ENCODE data around the gene PLCB1.

The PLCB1 gene

DNA sequence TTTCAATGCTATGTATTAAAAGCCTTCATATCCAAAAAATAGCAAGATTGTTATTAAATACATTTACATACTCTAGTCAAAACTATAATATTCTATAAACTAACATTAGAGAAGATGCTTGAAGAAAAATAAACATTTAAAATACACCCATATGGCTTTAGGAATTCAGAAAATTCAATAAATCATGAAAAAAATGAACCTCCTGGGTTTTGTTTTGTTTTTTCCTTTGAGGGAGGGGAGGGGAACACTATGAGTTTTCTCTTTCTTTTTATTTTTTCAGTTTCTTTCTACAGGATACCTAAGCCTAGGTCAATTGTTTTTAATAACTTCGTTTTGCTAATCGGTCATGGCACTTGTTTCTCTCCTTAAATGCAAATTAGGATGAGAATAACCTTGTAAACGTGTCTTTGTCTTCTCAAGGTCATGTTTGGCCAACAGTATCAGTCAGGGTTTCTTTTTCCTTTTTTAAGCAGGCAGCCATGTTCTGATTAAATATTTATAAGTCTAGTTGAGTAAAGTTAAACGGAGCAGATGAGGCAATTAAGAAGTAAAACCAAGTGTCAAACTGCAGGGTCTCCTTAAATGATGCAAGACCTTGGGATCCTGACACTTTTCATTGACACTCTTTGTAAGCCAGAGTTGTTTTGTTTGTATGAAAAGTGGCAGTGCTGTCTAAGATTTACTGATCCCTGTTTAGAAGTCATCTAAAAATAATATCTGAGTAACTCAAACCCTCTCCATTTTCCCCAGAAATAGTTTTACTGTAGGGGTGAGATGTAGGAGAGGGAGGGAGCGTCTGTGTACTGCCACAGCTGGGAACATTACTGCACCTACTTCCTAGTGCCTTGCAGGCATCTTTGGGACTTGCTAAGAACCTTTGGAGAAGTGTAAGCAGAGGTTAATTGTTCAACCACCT lies 392.3 kb downstream of the PLCB1 start:
- no peak for DNase-seq

DNA sequence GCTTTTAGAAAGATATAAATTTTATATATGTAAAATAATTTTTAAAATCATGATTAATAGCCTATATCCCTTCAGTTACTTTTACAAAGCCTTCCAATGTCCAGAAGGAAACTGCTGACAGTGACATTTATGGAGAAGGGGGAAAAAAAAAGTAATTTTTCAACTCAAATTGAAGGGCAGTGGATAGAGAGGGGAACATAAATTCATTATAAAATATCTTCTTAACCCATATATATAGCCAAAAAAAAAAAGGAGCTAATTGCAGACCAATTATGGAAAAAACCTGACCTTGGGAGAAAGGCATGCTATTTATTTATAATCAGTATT lies 392.9 kb downstream of the PLCB1 start:
- DNase-seq: no peak

DNA sequence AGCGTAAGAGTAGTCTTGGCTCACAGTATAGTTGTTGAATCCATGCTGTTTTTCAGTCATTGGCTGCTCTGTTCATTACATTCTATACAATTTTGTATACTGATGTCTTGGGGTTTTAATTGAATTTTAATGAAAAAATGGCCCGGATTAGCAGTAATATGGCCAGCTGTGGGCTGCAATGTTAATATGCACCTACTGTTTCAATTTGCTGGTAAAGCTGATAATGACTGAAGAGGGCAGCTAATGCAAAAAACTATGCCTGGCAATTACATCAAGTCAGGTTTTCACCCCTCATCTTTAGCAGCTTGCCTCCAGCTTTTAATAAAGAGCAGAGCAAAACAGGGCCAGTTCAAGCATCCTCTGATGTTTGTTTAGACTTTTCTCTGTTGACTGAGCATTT lies 394.5 kb downstream of the PLCB1 start:
- DNase-seq: no peak

DNA sequence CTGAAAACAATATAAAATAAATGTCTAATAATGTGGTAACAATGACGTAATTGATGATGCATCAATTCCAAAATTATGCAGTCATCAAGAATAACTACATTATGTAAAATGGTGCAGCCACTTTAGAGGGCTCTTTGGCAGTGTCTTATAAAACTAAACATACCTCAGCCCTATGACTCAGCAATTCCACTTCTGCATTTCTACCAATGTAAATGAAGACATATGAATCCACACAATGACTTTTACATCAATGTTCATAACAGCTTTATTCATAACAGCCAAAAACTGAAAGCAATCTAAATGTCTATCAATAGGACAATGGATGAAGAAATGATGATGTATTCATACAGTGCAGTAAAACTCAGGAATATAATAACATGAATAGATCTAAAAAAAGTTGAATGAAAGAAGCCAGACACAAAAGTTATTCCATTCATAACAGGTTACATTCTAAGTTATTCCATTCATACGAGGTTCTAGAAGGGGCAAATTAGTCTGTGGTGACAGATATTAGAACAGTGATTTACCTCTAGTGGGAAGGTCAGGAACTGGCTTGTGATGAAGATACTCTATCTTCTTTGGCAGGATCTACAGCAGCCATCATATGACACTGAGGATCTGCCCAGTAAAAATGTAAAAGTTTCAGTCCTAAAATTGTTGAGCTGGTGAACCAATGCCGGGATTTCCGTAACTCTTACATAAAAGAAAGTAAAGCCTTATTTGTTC lies 396.1 kb downstream of the PLCB1 start:
- no peak for DNase-seq

DNA sequence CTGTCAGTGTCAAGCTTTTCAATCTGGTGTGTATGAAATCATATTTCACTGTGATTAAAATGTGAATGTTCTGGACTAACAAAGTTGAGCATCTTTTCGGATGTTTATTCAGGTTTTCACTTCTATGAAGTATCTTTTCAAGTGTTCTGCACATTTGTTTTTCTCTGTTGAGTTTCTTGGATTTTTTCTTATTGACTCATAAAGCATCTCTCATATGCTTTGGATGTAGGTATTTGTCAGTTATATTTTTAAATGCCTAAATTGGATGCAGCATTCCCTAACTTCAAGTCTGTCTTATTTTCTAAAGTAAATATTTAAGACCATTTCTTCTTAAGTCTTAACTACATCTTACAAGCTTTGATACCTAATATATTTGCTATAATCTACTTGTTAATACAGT lies 398.0 kb downstream of the PLCB1 start:
- no peak for DNase-seq

DNA sequence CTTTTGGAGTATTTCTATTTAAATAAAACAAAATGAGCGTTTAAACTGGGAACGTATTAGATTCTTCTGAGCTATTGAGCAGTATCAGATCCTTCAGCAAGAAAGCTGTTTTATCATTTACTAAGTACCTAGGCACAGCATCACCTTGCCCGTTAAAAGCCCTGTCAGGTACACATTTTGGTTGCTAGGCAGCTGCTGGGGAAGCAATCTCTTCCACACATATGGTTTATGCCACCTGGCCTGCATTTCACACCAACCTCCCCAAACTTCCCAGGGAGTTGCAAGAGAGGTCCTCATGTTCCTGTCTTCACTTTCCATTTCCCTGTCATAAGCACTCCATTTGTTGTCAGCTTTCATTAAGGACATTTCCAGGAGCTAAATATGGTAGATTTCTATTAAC lies 400.1 kb downstream of the PLCB1 start:
- no peak for DNase-seq

DNA sequence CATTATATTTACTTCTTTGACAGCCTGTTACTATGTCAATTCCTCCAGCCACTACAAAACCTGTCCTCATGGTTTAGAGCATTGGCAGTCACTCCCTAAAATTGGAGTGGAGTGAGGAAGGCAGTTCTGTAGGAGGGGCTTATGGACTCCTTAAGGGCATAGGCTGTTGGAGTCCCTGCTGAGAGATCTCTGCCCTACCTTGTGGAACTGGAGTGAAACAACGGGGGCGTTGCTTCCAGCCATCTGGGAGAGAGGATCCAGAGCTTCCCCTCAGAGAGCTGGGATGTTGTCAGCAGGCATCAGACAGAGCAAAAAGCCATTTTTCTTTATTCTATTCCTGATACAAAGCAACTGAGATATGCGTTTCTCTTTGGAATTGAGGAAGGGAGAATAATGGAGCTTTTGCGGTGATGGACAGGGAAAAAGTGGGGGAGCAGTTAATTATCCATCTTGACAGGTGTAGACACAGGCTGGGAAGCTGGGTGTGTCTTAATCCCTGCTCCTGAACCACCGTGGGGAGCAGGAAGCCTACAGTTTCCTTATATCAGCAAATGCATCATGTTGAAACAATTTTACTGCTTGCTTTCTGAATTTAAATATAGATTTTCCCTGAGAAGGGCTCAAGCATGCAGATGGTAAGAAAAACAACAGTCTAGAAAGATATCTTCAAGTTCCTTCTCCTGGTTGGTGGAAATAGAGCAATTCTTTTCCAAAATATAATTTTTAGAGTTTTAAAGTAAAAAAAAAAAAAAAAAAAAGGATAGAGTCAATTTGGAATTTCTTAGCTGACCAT lies 402.5 kb downstream of the PLCB1 start:
- no peak for DNase-seq

DNA sequence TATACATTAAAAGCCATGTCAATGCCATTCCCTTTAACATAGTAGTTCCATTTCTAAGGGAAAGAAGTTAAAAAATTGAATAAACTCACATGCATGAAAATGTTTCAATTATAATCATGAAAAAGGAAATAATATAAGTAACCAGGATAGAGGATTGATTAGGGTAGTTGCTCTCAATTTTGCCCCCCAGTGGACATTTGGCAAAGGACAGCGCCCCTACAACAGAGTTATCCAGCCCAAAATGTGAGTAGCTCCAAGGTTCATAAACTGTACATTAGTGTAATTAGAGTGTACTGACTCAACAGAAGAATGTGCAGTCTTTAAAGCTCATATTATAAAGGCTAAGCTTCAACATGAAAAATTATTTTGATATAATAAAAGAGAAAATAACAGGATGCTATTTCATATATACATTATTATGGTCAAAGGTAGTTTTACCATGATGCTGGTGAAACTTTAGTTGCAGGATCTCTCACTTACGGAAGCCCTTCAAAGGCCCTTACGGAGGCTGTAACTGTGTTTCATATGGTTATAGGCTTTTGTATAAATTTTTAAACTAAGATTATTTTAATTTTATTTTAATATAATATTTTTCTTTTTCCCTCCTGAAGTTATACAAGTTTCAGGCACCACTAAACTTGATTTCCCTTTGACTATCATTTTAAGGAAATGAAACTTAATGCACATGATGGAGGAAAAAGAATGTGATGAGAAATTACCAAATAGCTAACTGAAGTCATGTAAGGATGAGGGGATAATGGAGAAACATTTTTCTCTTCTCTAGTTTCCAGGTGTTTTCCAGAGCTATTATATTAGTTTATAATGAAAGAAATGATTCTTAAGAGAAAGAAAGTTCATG lies 403.6 kb downstream of the PLCB1 start:
- no peak for DNase-seq

DNA sequence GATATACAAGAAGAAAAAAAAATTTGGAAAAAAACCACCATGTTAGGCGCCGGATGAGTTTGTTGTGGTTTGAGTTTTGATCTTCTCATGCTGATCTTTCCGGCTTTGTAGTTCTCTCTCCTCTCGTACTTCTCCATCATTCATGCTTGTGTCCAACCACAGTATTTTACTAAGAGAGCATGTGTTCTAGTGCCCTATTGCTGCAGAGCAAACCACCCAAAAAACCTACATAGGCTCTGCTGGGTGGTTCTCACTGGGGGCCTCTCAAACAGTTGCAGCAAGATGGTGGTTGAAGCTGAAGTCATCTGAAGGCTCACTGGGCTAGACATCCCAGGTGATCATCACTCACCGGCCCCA lies 404.2 kb downstream of the PLCB1 start:
- no peak for DNase-seq

DNA sequence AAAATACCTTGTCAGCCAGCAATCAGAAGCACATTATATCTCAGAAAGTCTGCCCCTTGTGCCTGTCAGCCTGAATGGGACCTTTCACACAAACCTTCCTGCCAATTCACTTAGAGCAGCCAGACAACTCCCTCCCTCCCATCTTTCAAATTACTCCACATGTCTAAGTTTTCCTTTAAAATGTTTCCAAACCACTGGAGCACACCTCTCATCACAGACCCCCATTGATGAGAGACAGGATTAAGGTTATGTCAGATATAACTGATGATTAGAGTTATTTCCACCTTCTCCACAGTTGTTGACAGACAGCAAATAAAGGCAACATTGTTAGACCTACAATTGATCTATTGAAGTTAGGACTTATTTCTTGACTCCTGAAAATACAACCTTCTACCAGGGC lies 408.4 kb downstream of the PLCB1 start:
- DNase-seq: no peak

DNA sequence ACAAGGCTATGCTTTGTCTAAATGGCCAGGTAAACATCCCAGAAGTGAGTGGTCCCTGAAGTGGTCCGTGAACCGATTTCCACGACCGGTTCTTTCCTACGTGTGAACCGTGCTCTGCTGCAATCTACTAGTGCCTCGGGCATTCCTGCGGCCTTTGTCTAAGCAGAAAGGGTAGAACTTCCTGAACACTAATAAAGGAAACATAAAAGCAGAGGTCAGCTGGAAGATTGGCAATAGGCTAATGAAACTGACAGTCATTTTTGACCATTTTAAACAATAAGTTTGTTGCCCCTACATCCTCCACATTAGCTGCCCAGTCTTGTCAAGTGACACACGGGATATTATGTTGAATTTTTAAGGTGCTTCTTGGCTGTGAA lies 410.0 kb downstream of the PLCB1 start:
- DNase-seq: no peak

DNA sequence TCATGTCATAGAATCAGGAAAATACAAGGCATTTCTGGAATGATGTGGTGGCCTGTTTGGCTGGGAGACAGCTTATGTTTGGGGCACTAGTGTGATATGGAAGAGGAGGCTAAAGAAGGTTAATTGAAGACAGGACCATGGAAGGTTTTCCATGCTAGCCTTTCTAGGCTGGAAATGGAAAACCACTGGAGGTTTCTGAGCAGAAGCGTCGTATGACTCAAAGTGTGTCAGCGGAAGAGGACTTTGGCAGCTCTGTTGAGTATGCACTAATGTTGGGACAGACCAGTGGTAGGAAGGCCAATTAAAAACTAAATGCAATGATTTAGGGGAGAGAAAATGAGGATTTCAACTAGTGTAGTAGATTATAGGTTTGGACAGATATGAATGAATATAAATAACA lies 413.1 kb downstream of the PLCB1 start:
- DNase-seq: no peak

DNA sequence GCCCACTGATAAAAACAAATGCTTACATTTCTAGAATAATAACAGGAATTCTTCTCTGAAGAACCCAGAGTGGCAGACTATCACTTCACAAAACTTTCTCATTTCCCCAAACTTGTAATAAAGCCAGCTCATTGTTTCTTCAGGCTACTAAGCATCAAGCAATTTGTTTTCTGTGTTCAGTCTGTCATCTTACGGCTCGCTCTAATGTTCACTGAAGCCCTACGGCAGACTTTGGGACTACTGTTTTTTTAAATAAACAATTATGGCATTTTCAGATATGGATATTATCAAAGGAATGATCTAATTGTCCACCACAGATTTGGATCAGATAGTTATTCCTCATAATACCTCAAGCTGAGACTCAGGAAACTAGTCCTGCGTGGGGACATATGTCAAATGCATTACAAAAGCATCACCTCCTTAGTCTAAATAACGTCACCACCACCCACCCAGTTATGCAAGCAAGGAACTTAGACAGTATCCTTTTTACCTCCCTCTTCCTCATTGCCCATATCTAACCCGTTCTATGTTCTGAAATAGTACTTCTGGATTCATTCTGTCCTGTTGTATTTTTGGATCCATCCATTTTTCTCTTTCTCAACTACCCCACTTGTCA lies 415.1 kb downstream of the PLCB1 start:
- no peak for DNase-seq

DNA sequence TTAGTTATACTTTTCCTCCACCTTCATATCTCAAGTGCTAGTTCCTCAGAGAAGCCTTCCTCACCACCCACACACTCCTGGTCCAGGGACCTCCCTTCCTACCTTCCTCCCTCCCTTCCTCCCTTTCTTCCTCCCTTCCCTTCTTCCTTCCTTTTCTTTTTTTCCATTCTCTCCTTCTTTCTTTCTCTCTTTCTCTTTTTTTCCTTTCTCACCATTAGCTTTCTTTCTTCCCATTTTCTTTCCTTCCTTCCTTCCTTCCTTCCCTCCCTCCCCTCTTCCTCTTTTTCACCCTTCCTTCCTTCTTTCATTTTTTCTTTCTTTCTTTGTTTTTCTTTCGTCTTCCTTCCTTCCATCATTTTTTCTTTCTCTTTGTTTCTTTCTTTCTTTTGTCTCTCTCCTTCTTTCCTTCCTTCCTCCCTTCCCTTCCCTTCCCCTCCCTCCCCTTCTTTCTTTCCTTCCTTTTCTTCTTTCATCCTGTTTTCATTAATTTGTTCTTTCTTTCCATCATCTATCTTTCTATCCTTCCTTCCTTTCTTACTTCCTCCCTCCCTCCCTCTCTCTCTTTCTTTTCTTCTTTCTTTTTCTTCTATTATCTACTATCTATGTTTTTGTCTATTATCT lies 416.0 kb downstream of the PLCB1 start:
- no peak for DNase-seq

DNA sequence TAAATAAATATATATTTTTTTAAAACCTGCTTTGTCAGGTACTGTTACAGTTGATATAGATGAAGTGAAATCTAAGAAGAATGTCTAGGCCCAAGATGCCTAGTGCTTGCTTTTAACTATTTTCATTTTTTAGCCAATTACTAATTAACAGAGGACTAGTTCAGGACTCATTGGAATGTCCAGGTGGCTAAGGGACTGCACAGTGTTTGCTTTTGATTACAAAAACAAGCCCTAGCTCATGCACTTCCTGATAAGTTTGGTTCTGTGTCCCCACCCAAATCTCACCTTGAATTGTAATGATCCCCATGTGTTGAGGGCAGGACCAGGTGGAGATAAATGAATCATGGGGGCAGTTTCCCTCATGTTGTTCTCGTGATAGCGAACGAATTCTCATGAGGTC lies 417.1 kb downstream of the PLCB1 start:
- no peak for DNase-seq

DNA sequence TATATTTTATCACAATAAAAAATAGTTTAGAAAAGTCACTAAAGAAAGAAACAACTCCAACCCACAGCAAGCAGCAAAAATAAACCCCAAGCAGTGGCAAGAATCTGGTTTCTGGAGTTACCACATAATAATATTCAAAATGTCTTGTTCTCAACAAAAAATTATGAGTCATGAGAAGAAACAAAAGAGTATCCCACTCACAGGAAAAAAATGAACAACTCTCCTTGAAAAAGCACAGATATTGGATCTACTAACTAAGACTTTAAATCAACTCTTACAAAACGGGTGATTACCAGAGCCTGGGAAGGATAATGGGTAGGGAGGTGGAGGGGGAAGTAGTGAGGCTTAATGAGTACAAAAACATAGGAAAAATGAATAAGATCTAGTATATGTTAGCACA lies 425.6 kb downstream of the PLCB1 start:
- DNase-seq: no peak

DNA sequence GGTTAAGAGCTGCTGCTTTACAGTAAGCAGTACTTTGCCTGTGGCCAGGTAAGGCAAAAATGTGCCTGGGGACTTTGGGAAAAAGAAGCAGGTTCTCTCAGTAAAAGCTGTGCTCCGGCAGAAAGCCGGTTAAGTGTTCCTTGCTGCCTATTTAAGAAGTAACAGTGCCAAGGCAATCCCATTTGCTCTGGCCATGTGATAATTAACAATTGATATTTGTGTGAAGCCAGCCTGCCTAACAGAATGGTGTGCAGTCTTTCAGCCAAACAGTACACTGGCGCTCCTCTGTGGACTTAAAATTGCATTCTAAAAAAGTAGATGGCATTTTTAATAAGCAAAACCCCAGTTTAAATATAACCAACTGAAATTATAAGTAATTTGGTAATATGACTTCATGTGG lies 430.3 kb downstream of the PLCB1 start:
- DNase-seq: no peak

DNA sequence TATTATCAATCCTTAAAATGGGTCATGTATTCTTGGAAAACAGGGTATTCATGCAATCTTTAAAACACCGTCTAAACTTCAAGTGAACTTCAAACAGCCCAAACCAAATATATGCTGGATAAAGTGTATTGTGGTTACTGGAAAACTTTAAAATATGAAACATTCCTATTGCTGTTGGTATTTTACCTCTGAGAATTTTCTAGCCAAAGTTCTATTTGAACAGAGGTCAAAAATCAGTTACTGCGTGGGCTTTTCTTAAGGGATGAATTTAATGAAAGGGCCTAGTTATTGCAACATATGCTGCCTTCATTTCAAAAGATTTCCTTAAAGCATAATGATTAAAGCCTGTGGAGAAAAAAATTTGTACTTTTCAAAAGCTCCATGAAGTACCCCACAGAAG lies 436.0 kb downstream of the PLCB1 start:
- no peak for DNase-seq

DNA sequence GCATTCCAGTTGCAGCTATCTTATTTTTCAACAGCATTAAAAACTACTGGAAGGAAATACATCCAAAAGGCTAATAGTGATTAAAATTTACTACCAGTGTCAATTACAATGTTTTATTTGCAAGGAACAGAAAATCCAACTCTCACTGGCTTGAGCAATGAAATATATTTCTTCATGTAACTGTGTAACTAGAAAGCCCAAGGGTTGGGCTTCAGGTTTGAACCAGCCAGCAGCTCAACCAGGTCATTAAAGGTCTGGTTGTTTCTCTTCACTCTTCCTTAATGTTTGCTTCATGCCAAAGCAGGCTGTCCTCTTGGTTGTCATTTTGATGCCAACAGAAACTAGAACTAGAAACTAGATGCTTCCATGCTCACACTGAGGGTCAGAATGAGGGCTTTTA lies 437.7 kb downstream of the PLCB1 start:
- DNase-seq: no peak

DNA sequence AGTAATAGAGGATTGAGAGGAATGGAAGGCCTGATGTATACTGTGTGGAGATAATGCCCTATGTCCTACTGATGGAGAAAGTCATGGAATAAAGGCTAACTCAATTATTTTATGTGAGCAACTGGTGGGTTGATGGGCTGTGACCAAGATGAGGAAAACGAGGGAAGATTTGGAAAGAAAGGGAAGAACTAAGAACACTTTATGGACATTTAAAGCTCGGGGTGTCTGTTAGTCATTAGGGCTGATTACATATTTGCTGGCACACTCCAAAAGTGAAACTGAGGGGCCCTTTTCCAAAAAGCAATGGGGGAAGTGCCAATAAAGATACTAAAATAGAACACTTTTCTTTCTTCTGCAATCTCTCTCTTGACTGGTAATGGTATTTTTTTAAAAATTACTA lies 439.5 kb downstream of the PLCB1 start:
- no peak for DNase-seq

DNA sequence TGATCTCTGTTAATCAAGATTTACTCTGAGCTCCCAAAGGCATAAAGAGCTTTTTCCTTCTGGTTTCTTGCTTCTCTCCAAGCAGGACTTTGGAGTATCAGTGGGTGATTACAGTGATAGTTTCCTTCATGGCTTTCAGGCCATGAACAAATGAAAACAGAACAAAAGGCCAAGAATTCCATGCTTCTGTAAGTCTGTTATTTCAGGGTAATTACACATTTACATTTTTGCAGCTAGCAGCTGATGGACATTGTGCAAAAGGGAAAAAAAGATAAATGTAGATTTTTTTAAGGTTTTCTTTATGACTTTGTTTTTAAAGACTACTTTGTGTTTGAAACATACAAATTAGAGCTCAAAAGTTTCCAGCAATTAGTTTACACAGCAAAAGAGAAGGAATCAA lies 441.6 kb downstream of the PLCB1 start:
- DNase-seq: no peak

DNA sequence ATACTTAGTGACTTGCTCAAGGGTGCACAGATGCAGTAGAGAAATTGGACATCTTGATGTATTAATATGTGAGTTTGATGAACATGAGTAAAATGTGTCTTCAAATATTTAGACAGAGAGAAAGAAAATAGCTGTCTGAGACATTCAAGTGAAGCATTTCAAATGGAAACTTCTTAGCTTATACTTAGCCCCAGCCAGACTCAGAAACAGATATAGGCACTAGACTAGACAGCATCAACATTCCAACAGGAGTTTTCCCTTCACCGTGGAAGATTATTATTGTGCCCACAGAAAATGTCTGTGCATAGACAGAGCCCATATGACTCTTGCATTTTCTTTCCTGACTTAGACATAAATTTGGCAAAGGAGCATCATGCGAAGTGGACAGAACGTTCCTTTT lies 443.0 kb downstream of the PLCB1 start:
- DNase-seq: no peak

Measured in activated CD4-positive, alpha-beta T cell treated with anti-CD3 and anti-CD28 coated beads for 1 hour (primary cell).